GM23338 (cell line): Measurements from ENCODE around the gene BICRAL.

Experiments used
- CTCF ChIP-seq, 2 experiments: fragments of 200-600 bp in 1 of 2; sonication (generic) in 1 of 2; conservative IDR thresholded peaks; 2 replicates each; pipeline versions ENCODE4 v1.5.1 to v1.6.1; 2016 to 2017; ENCODE audit warnings: antibody characterized with exemption in 2 of 2, low read depth in 2 of 2, mild to moderate bottlenecking in 2 of 2, moderate library complexity in 1 of 2
- EZH2 ChIP-seq: fragments of 200-600 bp; sonication (generic); IDR thresholded peaks from one replicate; pipeline ENCODE4 v1.8.0; 2017; ENCODE audit warnings: antibody characterized with exemption, mild to moderate bottlenecking, low read depth; ENCODE audit not compliant: unreplicated experiment
- EZH2phosphoT487 ChIP-seq: fragments of 200-600 bp; sonication (generic); IDR thresholded peaks from one replicate; pipeline ENCODE4 v1.8.1; 2018; ENCODE audit warnings: antibody characterized with exemption; ENCODE audit not compliant: unreplicated experiment
- JUNB ChIP-seq: IDR thresholded peaks from one replicate; pipeline ENCODE4 v1.6.1; 2016; ENCODE audit warnings: antibody characterized with exemption; ENCODE audit not compliant: unreplicated experiment
- POLR2AphosphoS5 ChIP-seq: IDR thresholded peaks from 2 replicates; pipeline ENCODE4 v1.6.1; 2016; ENCODE audit warnings: antibody characterized with exemption, low read depth
- ZNF331 ChIP-seq: fragments of 250-450 bp; sonication (Bioruptor Pico); IDR thresholded peaks from 2 replicates; pipeline ENCODE4 v1.5.0; 2020; ENCODE audit warnings: low read depth, mild to moderate bottlenecking, moderate library complexity
- TF ChIP-seq, protein P1 (sequence below): IDR thresholded peaks from one replicate; pipeline ENCODE4 v1.6.1; 2018; ENCODE audit warnings: antibody characterized with exemption; ENCODE audit not compliant: unreplicated experiment

DNA sequence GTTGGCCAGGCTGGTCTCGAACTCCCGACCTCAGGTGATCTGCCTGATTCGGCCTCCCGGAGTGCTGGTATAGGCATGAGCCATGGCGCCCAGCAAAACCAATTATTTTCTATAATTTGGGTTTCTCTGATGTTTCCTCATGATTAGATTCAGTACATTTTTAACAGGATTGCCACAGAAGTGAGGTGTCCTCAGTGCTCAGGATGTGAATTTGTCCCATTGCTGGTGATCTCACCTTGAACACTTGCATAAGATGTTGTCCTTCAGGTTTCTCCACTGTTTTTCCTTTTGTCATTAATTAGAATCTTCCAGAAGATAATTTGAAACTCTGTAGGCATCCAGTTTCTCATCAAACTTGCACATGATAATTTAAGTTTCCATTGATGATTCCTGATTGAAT lies 52.2 kb downstream of the BICRAL start:
- TF ChIP-seq CTCF (conservative IDR thresholded peaks at IDR 0.05; ENCODE audit: low read depth in 2 of 2) (no peak), ZNF331 (no peak), POLR2AphosphoS5 (no peak), EZH2 (no peak), JUNB (no peak), EZH2phosphoT487 (no peak)
- TF ChIP-seq, protein P1, sequence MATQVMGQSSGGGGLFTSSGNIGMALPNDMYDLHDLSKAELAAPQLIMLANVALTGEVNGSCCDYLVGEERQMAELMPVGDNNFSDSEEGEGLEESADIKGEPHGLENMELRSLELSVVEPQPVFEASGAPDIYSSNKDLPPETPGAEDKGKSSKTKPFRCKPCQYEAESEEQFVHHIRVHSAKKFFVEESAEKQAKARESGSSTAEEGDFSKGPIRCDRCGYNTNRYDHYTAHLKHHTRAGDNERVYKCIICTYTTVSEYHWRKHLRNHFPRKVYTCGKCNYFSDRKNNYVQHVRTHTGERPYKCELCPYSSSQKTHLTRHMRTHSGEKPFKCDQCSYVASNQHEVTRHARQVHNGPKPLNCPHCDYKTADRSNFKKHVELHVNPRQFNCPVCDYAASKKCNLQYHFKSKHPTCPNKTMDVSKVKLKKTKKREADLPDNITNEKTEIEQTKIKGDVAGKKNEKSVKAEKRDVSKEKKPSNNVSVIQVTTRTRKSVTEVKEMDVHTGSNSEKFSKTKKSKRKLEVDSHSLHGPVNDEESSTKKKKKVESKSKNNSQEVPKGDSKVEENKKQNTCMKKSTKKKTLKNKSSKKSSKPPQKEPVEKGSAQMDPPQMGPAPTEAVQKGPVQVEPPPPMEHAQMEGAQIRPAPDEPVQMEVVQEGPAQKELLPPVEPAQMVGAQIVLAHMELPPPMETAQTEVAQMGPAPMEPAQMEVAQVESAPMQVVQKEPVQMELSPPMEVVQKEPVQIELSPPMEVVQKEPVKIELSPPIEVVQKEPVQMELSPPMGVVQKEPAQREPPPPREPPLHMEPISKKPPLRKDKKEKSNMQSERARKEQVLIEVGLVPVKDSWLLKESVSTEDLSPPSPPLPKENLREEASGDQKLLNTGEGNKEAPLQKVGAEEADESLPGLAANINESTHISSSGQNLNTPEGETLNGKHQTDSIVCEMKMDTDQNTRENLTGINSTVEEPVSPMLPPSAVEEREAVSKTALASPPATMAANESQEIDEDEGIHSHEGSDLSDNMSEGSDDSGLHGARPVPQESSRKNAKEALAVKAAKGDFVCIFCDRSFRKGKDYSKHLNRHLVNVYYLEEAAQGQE = no peak
